Uterus (tissue), 4 donors: ENCODE measurements around the gene CHST1. TPM values are rescaled to one million over a fixed set of nuclear protein-coding genes. Genes with fewer than 3 reads are reported as not detected.

ENCODE experiments used
- DNase-seq, 2 donors: peaks; one replicate each; pipeline ENCODE4 v3.0.0-alpha.2; 2019 to 2020
- H3K27ac ChIP-seq, 2 donors: fragments of 200-600 bp; sonication (generic); 1 replicate in 1 of 2; 2 replicates in 1 of 2; pipeline ENCODE4 v1.5.1; 2016 to 2018
- H3K27me3 ChIP-seq, 2 donors: fragments of 200-600 bp; sonication (generic); one replicate each; pipeline ENCODE4 v1.5.1; 2018 to 2019; ENCODE audit warnings: control low read depth in 1 of 2
- H3K36me3 ChIP-seq, 2 donors: fragments of 200-600 bp; sonication (generic); one replicate each; pipeline ENCODE4 v1.5.1; 2019; ENCODE audit warnings: control low read depth in 1 of 2
- H3K4me1 ChIP-seq, 2 donors: fragments of 200-600 bp; sonication (generic); one replicate each; pipeline ENCODE4 v1.5.1; 2018 to 2019; ENCODE audit warnings: control low read depth in 1 of 2
- H3K4me3 ChIP-seq, 2 donors: fragments of 200-600 bp; sonication (generic); 1 replicate in 1 of 2; 2 replicates in 1 of 2; pipeline ENCODE4 v1.5.1; 2018 to 2019; ENCODE audit warnings: mild to moderate bottlenecking in 1 of 2
- H3K9me3 ChIP-seq, 2 donors: fragments of 200-600 bp; sonication (generic); one replicate each; pipeline ENCODE4 v1.5.1; 2019; ENCODE audit warnings: control low read depth in 1 of 2
- CTCF ChIP-seq, 4 experiments: fragments of 200-600 bp in 2 of 4; fragments of 450-650 bp in 2 of 4; sonication (generic) in 2 of 4; IDR thresholded peaks; one replicate each; pipeline ENCODE4 v1.5.1; 2016 to 2019; ENCODE audit warnings: antibody characterized with exemption in 4 of 4, mild to moderate bottlenecking in 2 of 4, moderate library complexity in 1 of 4
- POLR2A ChIP-seq, 2 donors: fragments of 450-650 bp; IDR thresholded peaks; one replicate each; pipeline ENCODE4 v1.6.1; 2016; ENCODE audit warnings: antibody characterized with exemption in 2 of 2, mild to moderate bottlenecking in 1 of 2, moderate library complexity in 1 of 2
- intact Hi-C: fragments of 100-400 bp; cut with DNase I; formaldehyde crosslinking; loops from one replicate; pipeline ENCODE4 v1.15.1; 2023; ENCODE audit warnings: low total_unique reads
- total RNA-seq, 4 donors: library from RNA; depleted of rRNA in 3 of 4; stranded (reverse); fragments of >200 nt in 3 of 4; gene quantifications; one replicate each; pipeline versions ENCODE4 v1.1.0 to v1.2.4, GENCODE V29; 2014 to 2023
- donor health status: DM: yes; HTN: yes; CAD: no.

The CHST1 gene
- total RNA-seq, 4 donors from 2014 or later = 2.4 to 7.9 (median 5.9) TPM

- no peaks in the 10 kb centered on the region for H3K36me3 ChIP-seq
- DNase-seq = no peak
- H3K27me3 ChIP-seq = no peaks in the 10 kb centered on the region
- H3K9me3 ChIP-seq = no peaks in the 10 kb centered on the region
- intact Hi-C loops = no loop called here
- no peak for TF ChIP-seq CTCF (IDR thresholded peaks at IDR 0.05)
- no peak for TF ChIP-seq POLR2A (IDR thresholded peaks at IDR 0.05)
- H3K4me1 ChIP-seq = no peaks in the 10 kb centered on the region
- no peak overlapping the region for H3K27ac ChIP-seq
- H3K4me3 ChIP-seq = no peak overlapping the region
These were observed 15.8 kb downstream of the CHST1 start for GRCh38 chr11:45649544-45650165.

- TF ChIP-seq CTCF (IDR thresholded peaks at IDR 0.05) = no peak
- no peak for TF ChIP-seq POLR2A (IDR thresholded peaks at IDR 0.05)
- Histone ChIP-seq H3K27me3 (no peaks in the 10 kb centered on the region), H3K36me3 (no peaks in the 10 kb centered on the region), H3K9me3 (no peaks in the 10 kb centered on the region), H3K4me1 (no peaks in the 10 kb centered on the region), H3K27ac (no peak overlapping the region), H3K4me3 (no peak overlapping the region)
- no peak for DNase-seq
- intact Hi-C loops = no loop called here
These were observed 16.5 kb downstream of the CHST1 start for GRCh38 chr11:45648931-45649330.

DNA sequence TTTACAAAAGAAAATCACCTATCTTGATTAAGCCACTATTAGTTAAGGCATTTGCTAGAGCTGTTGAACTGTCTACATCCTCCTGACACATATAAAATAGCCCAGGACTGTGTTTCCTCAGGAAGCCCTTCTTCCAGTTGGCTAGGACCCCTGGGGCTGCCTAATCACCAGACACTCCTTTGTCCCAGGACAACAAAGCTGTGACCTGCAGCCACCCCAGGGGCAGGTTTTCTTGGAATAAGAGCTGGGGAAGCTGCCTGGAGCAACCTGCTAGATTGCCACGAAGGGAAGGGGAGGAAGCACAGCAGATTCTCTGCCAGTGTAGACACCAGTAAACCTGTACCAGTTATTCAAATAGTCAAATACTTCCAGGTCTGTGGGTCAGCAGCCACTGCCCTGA is 17.6 kb downstream of the CHST1 start:
- intact Hi-C loops = no loop called here
- Histone ChIP-seq H3K27me3 (no peaks in the 10 kb centered on the region), H3K36me3 (no peaks in the 10 kb centered on the region), H3K9me3 (no peaks in the 10 kb centered on the region), H3K4me3 (no peak overlapping the region), H3K4me1 (no peaks in the 10 kb centered on the region), H3K27ac (no peak overlapping the region)
- DNase-seq = no peak
- TF ChIP-seq POLR2A (IDR thresholded peaks at IDR 0.05) (no peak), CTCF (IDR thresholded peaks at IDR 0.05) (no peak)

DNA sequence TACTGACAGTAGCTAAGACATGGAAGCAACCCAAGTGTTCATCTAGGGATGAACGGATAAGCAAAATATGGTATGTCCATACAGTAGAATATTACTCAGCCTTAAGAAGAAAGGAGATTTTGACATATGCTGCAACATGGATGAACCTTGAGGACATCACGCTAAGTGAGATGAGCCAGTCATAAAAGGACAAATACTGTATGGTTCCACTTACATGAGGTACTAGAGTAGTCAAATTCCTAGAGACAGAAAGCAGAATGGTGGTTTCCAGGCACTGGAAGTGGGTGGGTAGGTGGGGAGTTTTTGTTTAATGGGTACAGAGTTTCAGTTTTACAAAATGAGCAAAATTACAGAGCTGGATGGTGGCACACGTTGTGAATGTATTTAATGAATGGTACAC is 18.1 kb downstream of the CHST1 start:
- no peak for TF ChIP-seq POLR2A (IDR thresholded peaks at IDR 0.05)
- no peak for TF ChIP-seq CTCF (IDR thresholded peaks at IDR 0.05)
- intact Hi-C loops = no loop called here
- DNase-seq = no peak
- no peak overlapping the region for H3K4me3 ChIP-seq
- H3K27me3 ChIP-seq = no peaks in the 10 kb centered on the region
- H3K4me1 ChIP-seq = no peaks in the 10 kb centered on the region
- no peak overlapping the region for H3K27ac ChIP-seq
- H3K36me3 ChIP-seq = no peaks in the 10 kb centered on the region
- no peaks in the 10 kb centered on the region for H3K9me3 ChIP-seq

DNA sequence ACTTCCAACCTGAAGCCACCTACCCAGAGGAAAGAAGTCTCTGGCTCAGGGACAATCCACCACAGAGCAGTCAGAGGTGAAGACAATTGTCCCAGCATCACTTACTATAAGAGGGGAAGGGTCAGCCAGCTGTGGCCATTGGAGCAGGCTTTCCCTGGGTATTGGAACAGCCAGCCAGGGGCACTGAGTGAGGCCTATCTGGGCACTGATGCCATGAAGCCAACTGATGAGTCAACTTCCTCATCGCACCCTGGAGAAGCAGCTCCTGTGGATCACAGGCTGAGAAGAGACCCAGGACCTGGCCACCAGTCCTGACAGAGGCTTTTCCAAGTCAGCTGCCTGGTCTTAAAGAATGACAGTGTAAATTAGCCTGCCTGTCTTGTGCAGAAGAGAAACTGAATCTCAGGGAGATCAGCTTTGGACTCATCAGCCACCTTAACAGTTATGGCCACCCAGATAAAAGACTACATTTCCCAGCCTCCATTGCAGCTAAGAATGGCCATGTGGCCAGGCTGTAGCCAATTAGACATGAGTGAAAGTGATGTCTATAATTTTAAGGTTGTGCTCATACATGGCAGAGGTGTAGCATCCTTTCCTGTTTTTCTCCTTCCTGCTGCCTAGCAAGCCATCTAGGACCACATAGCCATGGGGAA is 19.0 kb downstream of the CHST1 start:
- H3K9me3 ChIP-seq = no peaks in the 10 kb centered on the region
- no peaks in the 10 kb centered on the region for H3K4me1 ChIP-seq
- no peaks in the 10 kb centered on the region for H3K27me3 ChIP-seq
- no peak for TF ChIP-seq CTCF (IDR thresholded peaks at IDR 0.05)
- TF ChIP-seq POLR2A (IDR thresholded peaks at IDR 0.05) = no peak
- intact Hi-C loops = no loop called here
- DNase-seq = no peak
- H3K36me3 ChIP-seq = no peaks in the 10 kb centered on the region
- H3K27ac ChIP-seq = no peak overlapping the region
- H3K4me3 ChIP-seq = no peak overlapping the region
